ENCODE measurements around the gene MAD1L1.

Gene MAD1L1

GRCh38 chr7:2225830-2226229, 6.9 kb downstream of the MAD1L1 start:
- H3K4me3 ChIP-seq (ENCODE audit: control insufficient read depth, low read depth, low read length), result no peak overlapping the region
- DNase-seq (ENCODE audit: low read depth), result no peak
- TF ChIP-seq CTCF (conservative IDR thresholded peaks at IDR 0.05; ENCODE audit: control insufficient read depth, insufficient read depth, low read depth, low read length), result no peak

- H3K4me3 ChIP-seq (ENCODE audit: control insufficient read depth, low read depth, low read length), result no peak overlapping the region
- TF ChIP-seq CTCF (conservative IDR thresholded peaks at IDR 0.05; ENCODE audit: control insufficient read depth, insufficient read depth, low read depth, low read length), result no peak
- DNase-seq (ENCODE audit: low read depth), result no peak
These were observed 7.4 kb downstream of the MAD1L1 start for GRCh38 chr7:2225336-2225735.

GRCh38 chr7:2224934-2225333, 7.8 kb downstream of the MAD1L1 start:
- H3K4me3 ChIP-seq (ENCODE audit: control insufficient read depth, low read depth, low read length), result no peak overlapping the region
- no peak for DNase-seq (ENCODE audit: low read depth)
- no peak for TF ChIP-seq CTCF (conservative IDR thresholded peaks at IDR 0.05; ENCODE audit: control insufficient read depth, insufficient read depth, low read depth, low read length)

- no peak overlapping the region for H3K4me3 ChIP-seq (ENCODE audit: control insufficient read depth, low read depth, low read length)
- TF ChIP-seq CTCF (conservative IDR thresholded peaks at IDR 0.05; ENCODE audit: control insufficient read depth, insufficient read depth, low read depth, low read length), result no peak
- no peak for DNase-seq (ENCODE audit: low read depth)
These were observed 8.2 kb downstream of the MAD1L1 start for GRCh38 chr7:2224491-2224928.

- no peak for DNase-seq (ENCODE audit: low read depth)
- H3K4me3 ChIP-seq (ENCODE audit: control insufficient read depth, low read depth, low read length), result no peak overlapping the region
- TF ChIP-seq CTCF (conservative IDR thresholded peaks at IDR 0.05; ENCODE audit: control insufficient read depth, insufficient read depth, low read depth, low read length), result no peak
These were observed 9.4 kb downstream of the MAD1L1 start for GRCh38 chr7:2223321-2223720.

GRCh38 chr7:2222516-2222915, 10.2 kb downstream of the MAD1L1 start:
- DNase-seq (ENCODE audit: low read depth), result no peak
- H3K4me3 ChIP-seq (ENCODE audit: control insufficient read depth, low read depth, low read length), result no peak overlapping the region
- no peak for TF ChIP-seq CTCF (conservative IDR thresholded peaks at IDR 0.05; ENCODE audit: control insufficient read depth, insufficient read depth, low read depth, low read length)

GRCh38 chr7:2220954-2221353, 11.8 kb downstream of the MAD1L1 start:
- no peak for TF ChIP-seq CTCF (conservative IDR thresholded peaks at IDR 0.05; ENCODE audit: control insufficient read depth, insufficient read depth, low read depth, low read length)
- DNase-seq (ENCODE audit: low read depth), result no peak
- H3K4me3 ChIP-seq (ENCODE audit: control insufficient read depth, low read depth, low read length), result no peak overlapping the region

Measured in fibroblast of mammary gland (primary cell).